ENCODE data around the gene MACROD1. TPM values are rescaled to one million over a fixed set of nuclear protein-coding genes. Genes with fewer than 3 reads are reported as not detected.

Gene MACROD1
- total and polyA plus RNA-seq, 10 of the 15 experiments (the other 5 are each of a cell fraction or from before 2014, with no cell fraction given) = 1.2 to 22.7 (median 11.3) TPM; not detected in 1

GRCh38 chr11:63985812-63986155 is 180.1 kb downstream of the MACROD1 start (continued):
- TF ChIP-seq, protein P1, sequence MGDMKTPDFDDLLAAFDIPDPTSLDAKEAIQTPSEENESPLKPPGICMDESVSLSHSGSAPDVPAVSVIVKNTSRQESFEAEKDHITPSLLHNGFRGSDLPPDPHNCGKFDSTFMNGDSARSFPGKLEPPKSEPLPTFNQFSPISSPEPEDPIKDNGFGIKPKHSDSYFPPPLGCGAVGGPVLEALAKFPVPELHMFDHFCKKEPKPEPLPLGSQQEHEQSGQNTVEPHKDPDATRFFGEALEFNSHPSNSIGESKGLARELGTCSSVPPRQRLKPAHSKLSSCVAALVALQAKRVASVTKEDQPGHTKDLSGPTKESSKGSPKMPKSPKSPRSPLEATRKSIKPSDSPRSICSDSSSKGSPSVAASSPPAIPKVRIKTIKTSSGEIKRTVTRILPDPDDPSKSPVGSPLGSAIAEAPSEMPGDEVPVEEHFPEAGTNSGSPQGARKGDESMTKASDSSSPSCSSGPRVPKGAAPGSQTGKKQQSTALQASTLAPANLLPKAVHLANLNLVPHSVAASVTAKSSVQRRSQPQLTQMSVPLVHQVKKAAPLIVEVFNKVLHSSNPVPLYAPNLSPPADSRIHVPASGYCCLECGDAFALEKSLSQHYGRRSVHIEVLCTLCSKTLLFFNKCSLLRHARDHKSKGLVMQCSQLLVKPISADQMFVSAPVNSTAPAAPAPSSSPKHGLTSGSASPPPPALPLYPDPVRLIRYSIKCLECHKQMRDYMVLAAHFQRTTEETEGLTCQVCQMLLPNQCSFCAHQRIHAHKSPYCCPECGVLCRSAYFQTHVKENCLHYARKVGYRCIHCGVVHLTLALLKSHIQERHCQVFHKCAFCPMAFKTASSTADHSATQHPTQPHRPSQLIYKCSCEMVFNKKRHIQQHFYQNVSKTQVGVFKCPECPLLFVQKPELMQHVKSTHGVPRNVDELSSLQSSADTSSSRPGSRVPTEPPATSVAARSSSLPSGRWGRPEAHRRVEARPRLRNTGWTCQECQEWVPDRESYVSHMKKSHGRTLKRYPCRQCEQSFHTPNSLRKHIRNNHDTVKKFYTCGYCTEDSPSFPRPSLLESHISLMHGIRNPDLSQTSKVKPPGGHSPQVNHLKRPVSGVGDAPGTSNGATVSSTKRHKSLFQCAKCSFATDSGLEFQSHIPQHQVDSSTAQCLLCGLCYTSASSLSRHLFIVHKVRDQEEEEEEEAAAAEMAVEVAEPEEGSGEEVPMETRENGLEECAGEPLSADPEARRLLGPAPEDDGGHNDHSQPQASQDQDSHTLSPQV (IDR thresholded peaks at IDR 0.05) = no peak
- no peak for TF ChIP-seq GABPA (IDR thresholded peaks at IDR 0.05; ENCODE audit: low read depth)
- 0 out of 3 replicates have a peak, but pooled peaks have one; percentile 21 for TF ChIP-seq POU2F2 (IDR thresholded peaks at IDR 0.05; ENCODE audit: borderline replicate concordance, low read depth, low read length)
- TF ChIP-seq EGR1 (IDR thresholded peaks at IDR 0.05; ENCODE audit: borderline replicate concordance in 1 of 2, low read depth in 2 of 2, low read length in 2 of 2) = no peak

DNA sequence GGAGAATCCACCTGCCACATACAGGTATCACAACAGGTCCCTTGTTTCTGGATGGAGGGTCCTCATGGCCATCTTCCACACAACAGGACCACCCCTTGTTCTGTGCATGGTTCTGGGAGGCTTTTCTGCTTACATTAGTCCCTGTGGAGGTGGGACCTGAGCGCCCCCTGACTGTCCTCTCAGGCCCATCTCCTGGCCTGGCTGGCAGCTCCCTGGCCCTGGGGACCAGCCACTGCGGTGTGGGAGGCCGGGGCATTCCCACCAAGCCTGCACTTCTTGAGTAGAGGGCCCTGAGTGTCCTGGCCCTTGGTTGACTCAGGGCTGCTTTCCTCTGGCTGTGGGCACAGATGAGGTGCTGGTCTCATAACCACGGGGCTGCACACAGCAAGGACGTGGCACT is 186.5 kb downstream of the MACROD1 start:
- Histone ChIP-seq H3K27me3 (replicated peaks in 1 of 2; ENCODE audit: control insufficient read depth in 2 of 2, insufficient read depth in 2 of 2, low read length in 1 of 2) (no peaks in the 10 kb centered on the region), H3K27ac (ENCODE audit: control insufficient read depth, insufficient read depth) (no peak overlapping the region), H3K79me2 (ENCODE audit: control insufficient read depth, insufficient read depth, low read length) (peaks cover 44% of the 10 kb centered on the region), H3K36me3 (ENCODE audit: control insufficient read depth in 2 of 2, insufficient read depth in 2 of 2, low read length in 1 of 2) (peaks cover 5 to 10% of the 10 kb centered on the region in 2 experiments), H2AFZ (ENCODE audit: control insufficient read depth, low read depth, low read length) (no peak overlapping the region), H3K9ac (ENCODE audit: control insufficient read depth, insufficient read depth, low read length) (no peak overlapping the region), H3K4me1 (ENCODE audit: control insufficient read depth, insufficient read depth, low read length) (peaks cover 12% of the 10 kb centered on the region), H3K9me3 (replicated peaks; ENCODE audit: control insufficient read depth, insufficient read depth, low read length) (no peaks in the 10 kb centered on the region), H3K4me3 (no peak overlapping the region), H4K20me1 (ENCODE audit: control insufficient read depth, insufficient read depth) (no peaks in the 10 kb centered on the region), H3K4me2 (ENCODE audit: control insufficient read depth, insufficient read depth) (no peak overlapping the region)
- intact Hi-C loops (cut with micrococcal nuclease; ENCODE audit: unreplicated experiment) = no loop called here
- ATAC-seq (no peak), DNase-seq (ENCODE audit: low read depth, low spot score) (no peak), FAIRE-seq (no peak)
- no TSS peak for BruUV-seq (replicated peaks)
- TF ChIP-seq, protein P2, sequence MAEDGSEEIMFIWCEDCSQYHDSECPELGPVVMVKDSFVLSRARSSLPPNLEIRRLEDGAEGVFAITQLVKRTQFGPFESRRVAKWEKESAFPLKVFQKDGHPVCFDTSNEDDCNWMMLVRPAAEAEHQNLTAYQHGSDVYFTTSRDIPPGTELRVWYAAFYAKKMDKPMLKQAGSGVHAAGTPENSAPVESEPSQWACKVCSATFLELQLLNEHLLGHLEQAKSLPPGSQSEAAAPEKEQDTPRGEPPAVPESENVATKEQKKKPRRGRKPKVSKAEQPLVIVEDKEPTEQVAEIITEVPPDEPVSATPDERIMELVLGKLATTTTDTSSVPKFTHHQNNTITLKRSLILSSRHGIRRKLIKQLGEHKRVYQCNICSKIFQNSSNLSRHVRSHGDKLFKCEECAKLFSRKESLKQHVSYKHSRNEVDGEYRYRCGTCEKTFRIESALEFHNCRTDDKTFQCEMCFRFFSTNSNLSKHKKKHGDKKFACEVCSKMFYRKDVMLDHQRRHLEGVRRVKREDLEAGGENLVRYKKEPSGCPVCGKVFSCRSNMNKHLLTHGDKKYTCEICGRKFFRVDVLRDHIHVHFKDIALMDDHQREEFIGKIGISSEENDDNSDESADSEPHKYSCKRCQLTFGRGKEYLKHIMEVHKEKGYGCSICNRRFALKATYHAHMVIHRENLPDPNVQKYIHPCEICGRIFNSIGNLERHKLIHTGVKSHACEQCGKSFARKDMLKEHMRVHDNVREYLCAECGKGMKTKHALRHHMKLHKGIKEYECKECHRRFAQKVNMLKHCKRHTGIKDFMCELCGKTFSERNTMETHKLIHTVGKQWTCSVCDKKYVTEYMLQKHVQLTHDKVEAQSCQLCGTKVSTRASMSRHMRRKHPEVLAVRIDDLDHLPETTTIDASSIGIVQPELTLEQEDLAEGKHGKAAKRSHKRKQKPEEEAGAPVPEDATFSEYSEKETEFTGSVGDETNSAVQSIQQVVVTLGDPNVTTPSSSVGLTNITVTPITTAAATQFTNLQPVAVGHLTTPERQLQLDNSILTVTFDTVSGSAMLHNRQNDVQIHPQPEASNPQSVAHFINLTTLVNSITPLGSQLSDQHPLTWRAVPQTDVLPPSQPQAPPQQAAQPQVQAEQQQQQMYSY (CRISPR knock-in tag; IDR thresholded peaks at IDR 0.05) = no peak
- TF ChIP-seq POU2F2 (IDR thresholded peaks at IDR 0.05; ENCODE audit: borderline replicate concordance, low read depth, low read length) (no peak), NFYB (IDR thresholded peaks at IDR 0.05; ENCODE audit: insufficient read depth, low read depth, low read length) (no peak), SUZ12 (IDR thresholded peaks at IDR 0.05; ENCODE audit: unreplicated experiment) (no peak)
- ChIA-PET SMC1A (ENCODE audit: uncharacterized antibody, unreplicated experiment) (no interaction called here), RAD21 (ENCODE audit: unreplicated experiment) (no interaction called here), CTCF (no interaction called here), POLR2A (interaction anchor here (0.7 kb wide), 1 partner anchor 27 kb away, joined by 5 read pairs; no protein-coding TSS in a partner anchor)
- 93% methylated on average over 5 of the region's 5 CpGs for WGBS (ENCODE audit: insufficient coverage, insufficient replicate concordance, low lambda C conversion rate, missing lambda C conversion rate)
- in situ Hi-C loops (cut with MboI) = no loop called here

Data from GM12878 (cell line).